B cell (primary cell): ENCODE results near the gene STON1. TPM values are rescaled to one million over a fixed set of nuclear protein-coding genes. Genes with fewer than 3 reads are reported as not detected.

Experiments
- ATAC-seq: fragments of 200-7000 bp; cut with Tn5 transposase; one replicate; pipeline ENCODE4 v1.10.0; 2021; ENCODE audit warnings: low read depth, mild to moderate bottlenecking, moderate number of reproducible peaks, moderate library complexity
- CTCF ChIA-PET: fragments of 350-600 bp; sonication (Branson Sonifier 250); formaldehyde crosslinking; loops from one replicate; lab custom pipeline; 2021; ENCODE audit warnings: antibody characterized with exemption, inconsistent platforms; lab: Charles Lee
- POLR2A ChIA-PET: fragments of 350-600 bp; sonication (Branson Sonifier 250); formaldehyde crosslinking; loops from one replicate; lab custom pipeline; 2021; ENCODE audit warnings: antibody characterized with exemption; lab: Charles Lee
- DNase-seq: peaks from one replicate; pipeline ENCODE4 v3.0.0; 2013
- H2AFZ ChIP-seq: 2 replicates; pipeline ENCODE4 v1.6.1; 2012; ENCODE audit warnings: mild to moderate bottlenecking, low read depth, low read length; ENCODE audit not compliant: insufficient read depth, poor library complexity, severe bottlenecking
- H3K27ac ChIP-seq, 2 donors: 1 replicate in 1 of 2; 2 replicates in 1 of 2; pipeline ENCODE4 v1.5.1; 2012 to 2013; ENCODE audit warnings: low read length in 2 of 2, mild to moderate bottlenecking in 2 of 2, moderate library complexity in 1 of 2
- H3K27me3 ChIP-seq, 4 experiments: fragments of 200-600 bp in 1 of 4; sonication (generic) in 1 of 4; replicated peaks in 1 of 4; 1 replicate in 2 of 4; 2 replicates in 2 of 4; pipeline versions ENCODE4 v1.6.1 to v1.7.0; 2013 to 2016; ENCODE audit warnings: low read length in 3 of 4, mild to moderate bottlenecking in 2 of 4, mixed read lengths in 1 of 4, moderate library complexity in 1 of 4; ENCODE audit not compliant: insufficient read depth in 4 of 4, control insufficient read depth in 3 of 4; ENCODE audit errors: control extremely low read depth in 1 of 4
- H3K36me3 ChIP-seq, 2 experiments: replicated peaks in 1 of 2; 1 replicate in 1 of 2; 2 replicates in 1 of 2; pipeline versions ENCODE4 v1.6.1 to v1.7.1; 2013; ENCODE audit warnings: low read length in 1 of 2; ENCODE audit not compliant: insufficient read depth in 2 of 2, control insufficient read depth in 1 of 2; ENCODE audit errors: control extremely low read depth in 1 of 2, extremely low read depth in 1 of 2
- H3K4me1 ChIP-seq, 2 donors: fragments of 200-600 bp in 1 of 2; sonication (generic) in 1 of 2; 1 replicate in 1 of 2; 2 replicates in 1 of 2; pipeline versions ENCODE4 v1.5.1 to v1.6.1; 2013 to 2017; ENCODE audit warnings: low read length in 2 of 2; ENCODE audit not compliant: control insufficient read depth in 2 of 2, insufficient read depth in 2 of 2
- H3K4me2 ChIP-seq: replicated peaks from 2 replicates; pipeline ENCODE3; 2012; ENCODE audit warnings: mild to moderate bottlenecking, low read depth, low read length; ENCODE audit not compliant: poor library complexity, severe bottlenecking
- H3K4me3 ChIP-seq, 5 experiments: fragments of 200-600 bp in 1 of 5; sonication (generic) in 1 of 5; 1 replicate in 3 of 5; 2 replicates in 2 of 5; pipeline versions ENCODE4 v1.5.1 to v1.7.0; 2011 to 2016; ENCODE audit warnings: low read length in 4 of 5, mild to moderate bottlenecking in 4 of 5, low read depth in 2 of 5, control low read depth in 1 of 5, moderate library complexity in 1 of 5; ENCODE audit not compliant: insufficient read depth in 1 of 5; ENCODE audit errors: control extremely low read depth in 1 of 5, extremely low read depth in 1 of 5
- H3K79me2 ChIP-seq: fragments of 200-600 bp; sonication (generic); one replicate; pipeline ENCODE4 v1.6.0; 2016; ENCODE audit warnings: low read length; ENCODE audit not compliant: control insufficient read depth, insufficient read depth
- H3K9ac ChIP-seq: fragments of 200-600 bp; sonication (generic); 2 replicates; pipeline ENCODE4 v1.6.1; 2017; ENCODE audit warnings: mild to moderate bottlenecking, low read length, moderate library complexity
- H3K9me3 ChIP-seq, 3 donors: one replicate each; pipeline versions ENCODE4 v1.6.1 to v1.7.1; 2013; ENCODE audit warnings: low read length in 2 of 3; ENCODE audit not compliant: control insufficient read depth in 2 of 3, insufficient read depth in 1 of 3; ENCODE audit errors: control extremely low read depth in 1 of 3
- H4K20me1 ChIP-seq: 2 replicates; pipeline ENCODE4 v1.6.0; 2012; ENCODE audit warnings: mild to moderate bottlenecking, low read length; ENCODE audit not compliant: insufficient read depth, control insufficient read depth, poor library complexity, severe bottlenecking
- H3K27ac Mint-ChIP-seq: one replicate; pipeline ENCODE4 v1.8.0; 2021; ENCODE audit warnings: mixed read lengths
- H3K27me3 Mint-ChIP-seq: one replicate; pipeline ENCODE4 v1.8.0; 2021; ENCODE audit warnings: mixed read lengths
- H3K4me1 Mint-ChIP-seq: one replicate; pipeline ENCODE4 v1.8.0; 2021; ENCODE audit warnings: mixed read lengths
- H3K4me3 Mint-ChIP-seq: one replicate; pipeline ENCODE4 v1.8.0; 2021; ENCODE audit warnings: mixed read lengths
- H3K9me3 Mint-ChIP-seq: one replicate; pipeline ENCODE4 v1.8.0; 2022; ENCODE audit warnings: mixed read lengths; ENCODE audit not compliant: insufficient read depth
- CTCF ChIP-seq: fragments of 200-600 bp; IDR thresholded peaks from one replicate; pipeline ENCODE4 v1.8.0; 2022; ENCODE audit warnings: antibody characterized with exemption, mild to moderate bottlenecking
- EZH2 ChIP-seq: IDR thresholded peaks from 2 replicates; pipeline ENCODE4 v1.6.1; 2012; ENCODE audit warnings: borderline replicate concordance, low read depth, mild to moderate bottlenecking, moderate library complexity, low read length; ENCODE audit not compliant: insufficient read depth, poor library complexity, severe bottlenecking
- WGBS: methylation state at CpG from one replicate; pipeline ENCODE4 v1.1.5; 2013; ENCODE audit warnings: missing lambda C conversion rate; ENCODE audit not compliant: insufficient coverage; 5-methylcytosine and 5-hydroxymethylcytosine counted together
- intact Hi-C: fragments of 100-400 bp; cut with micrococcal nuclease; formaldehyde crosslinking; loops from one replicate; pipeline ENCODE4 v1.10.0; 2022
- polyA plus RNA-seq: library from polyadenylated mRNA; depleted of rRNA; stranded (reverse); fragments of >200 nt; gene quantifications from 2 replicates; pipeline ENCODE4 v1.2.3, GENCODE V29; 2012
- total RNA-seq, 2 donors: library from RNA; stranded (reverse); fragments of 120-200 nt in 1 of 2; gene quantifications; 1 replicate in 1 of 2; 2 replicates in 1 of 2; pipeline versions ENCODE4 v1.2.3 to v1.2.4, GENCODE V29; 2013 to 2022

STON1 gene
- total and polyA plus RNA-seq, 2 donors (not counting 1 experiment from before 2014, with no cell fraction given): 0.46 to 2.0 TPM

GRCh38 chr2:48529676-48530032 lies 300 bp upstream of the STON1 start:
- no CpG with 5 or more reads among the region's 15 CpGs for WGBS
- peaks cover 0 to 11% (median 3%) of the 10 kb centered on the region in 4 experiments for H3K27me3 ChIP-seq
- no peaks in the 10 kb centered on the region for H4K20me1 ChIP-seq
- H3K27ac Mint-ChIP-seq: no peak overlapping the region
- peaks cover 0 to 5% of the 10 kb centered on the region in 2 experiments for H3K36me3 ChIP-seq
- peaks cover 12 to 15% of the 10 kb centered on the region in 2 donors for H3K4me1 ChIP-seq
- H3K9ac ChIP-seq: peak overlapping the region; percentile 59
- H3K4me2 ChIP-seq: peak overlapping the region; percentile 91
- DNase-seq (peak; percentile 28), ATAC-seq (no peak)
- H3K27ac ChIP-seq: no peak overlapping the region
- H3K4me3 ChIP-seq: peak overlapping the region in 4 of 5 experiments; percentile 35 to 65 (median 44)
- ChIA-PET POLR2A (no interaction called here), CTCF (no interaction called here)
- H3K9me3 ChIP-seq: no peaks in the 10 kb centered on the region
- H3K9me3 Mint-ChIP-seq: no peaks in the 10 kb centered on the region
- H3K4me3 Mint-ChIP-seq: peak overlapping the region; percentile 87
- no peak for TF ChIP-seq CTCF
- no peak for TF ChIP-seq EZH2
- peaks cover 19% of the 10 kb centered on the region for H3K4me1 Mint-ChIP-seq
- no peaks in the 10 kb centered on the region for H3K27me3 Mint-ChIP-seq
- intact Hi-C loops: no loop called here
- peak overlapping the region; percentile 72 for H2AFZ ChIP-seq
- no peaks in the 10 kb centered on the region for H3K79me2 ChIP-seq

- Histone ChIP-seq H4K20me1 (no peaks in the 10 kb centered on the region), H3K4me3 (no peak overlapping the region), H3K27me3 (peaks cover 0 to 11% (median 3%) of the 10 kb centered on the region in 4 experiments), H3K9ac (no peak overlapping the region), H3K79me2 (no peaks in the 10 kb centered on the region), H3K4me1 (peaks cover 12 to 15% of the 10 kb centered on the region in 2 donors), H3K27ac (no peak overlapping the region), H3K36me3 (no peaks in the 10 kb centered on the region), H3K4me2 (no peak overlapping the region), H3K9me3 (no peaks in the 10 kb centered on the region), H2AFZ (peak overlapping the region; percentile 72)
- ATAC-seq (no peak), DNase-seq (no peak)
- 72% methylated on average over 2 of the region's 6 CpGs for WGBS
- ChIA-PET POLR2A (no interaction called here), CTCF (interaction anchor here (1.4 kb wide), 1 partner anchor 12 kb away, joined by 5 read pairs; no protein-coding TSS in a partner anchor)
- H3K4me3 Mint-ChIP-seq: peak overlapping the region; percentile 87
- no peak overlapping the region for H3K27ac Mint-ChIP-seq
- TF ChIP-seq CTCF: no peak
- TF ChIP-seq EZH2: no peak
- H3K9me3 Mint-ChIP-seq: no peaks in the 10 kb centered on the region
- H3K4me1 Mint-ChIP-seq: peaks cover 19% of the 10 kb centered on the region
- no peaks in the 10 kb centered on the region for H3K27me3 Mint-ChIP-seq
- intact Hi-C loops: no loop called here
These were observed 1.2 kb downstream of the STON1 start for GRCh38 chr2:48531141-48531648.
